ENCODE measurements around the gene TMEM86B.

Gene TMEM86B

DNA sequence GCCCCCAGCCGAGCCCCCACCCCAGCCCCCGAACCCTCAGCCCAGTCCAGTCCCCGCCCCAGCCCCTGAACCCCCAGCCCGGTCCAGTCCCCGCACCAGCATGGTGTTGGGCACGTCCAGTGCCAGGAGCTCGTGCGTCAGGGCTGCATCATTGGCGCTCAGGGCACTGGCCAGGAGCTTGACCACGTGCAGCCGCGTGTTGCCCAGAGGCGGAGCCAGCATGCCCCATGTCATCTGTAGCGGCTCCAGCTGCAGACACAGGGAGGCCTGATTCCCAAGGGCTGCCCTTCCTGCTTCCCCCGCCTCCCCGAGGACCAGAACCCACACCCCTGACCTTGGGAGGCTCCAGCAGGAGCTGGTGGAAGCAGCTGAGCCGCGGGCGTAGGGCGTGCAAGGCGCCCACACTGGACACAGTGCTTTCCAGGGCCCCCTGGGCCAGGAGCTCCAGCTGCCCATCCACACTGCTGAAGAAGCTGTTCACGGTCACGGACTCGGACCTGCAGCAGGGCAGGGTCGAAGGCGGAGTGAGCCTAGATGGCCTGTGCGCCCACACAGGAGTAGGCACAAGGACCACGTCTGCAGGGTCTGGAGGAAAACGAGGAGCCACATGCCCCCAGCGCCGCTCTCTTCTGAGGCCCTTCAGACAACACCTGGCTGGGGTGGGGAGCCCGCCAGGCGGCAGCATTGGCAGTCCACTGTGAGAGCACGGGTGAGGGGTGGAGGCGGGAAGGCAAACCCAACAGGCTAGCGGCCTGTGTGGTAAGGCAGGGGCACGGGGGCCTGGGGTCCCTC, 12.8 kb upstream of the TMEM86B start:
- TF ChIP-seq, protein P1, sequence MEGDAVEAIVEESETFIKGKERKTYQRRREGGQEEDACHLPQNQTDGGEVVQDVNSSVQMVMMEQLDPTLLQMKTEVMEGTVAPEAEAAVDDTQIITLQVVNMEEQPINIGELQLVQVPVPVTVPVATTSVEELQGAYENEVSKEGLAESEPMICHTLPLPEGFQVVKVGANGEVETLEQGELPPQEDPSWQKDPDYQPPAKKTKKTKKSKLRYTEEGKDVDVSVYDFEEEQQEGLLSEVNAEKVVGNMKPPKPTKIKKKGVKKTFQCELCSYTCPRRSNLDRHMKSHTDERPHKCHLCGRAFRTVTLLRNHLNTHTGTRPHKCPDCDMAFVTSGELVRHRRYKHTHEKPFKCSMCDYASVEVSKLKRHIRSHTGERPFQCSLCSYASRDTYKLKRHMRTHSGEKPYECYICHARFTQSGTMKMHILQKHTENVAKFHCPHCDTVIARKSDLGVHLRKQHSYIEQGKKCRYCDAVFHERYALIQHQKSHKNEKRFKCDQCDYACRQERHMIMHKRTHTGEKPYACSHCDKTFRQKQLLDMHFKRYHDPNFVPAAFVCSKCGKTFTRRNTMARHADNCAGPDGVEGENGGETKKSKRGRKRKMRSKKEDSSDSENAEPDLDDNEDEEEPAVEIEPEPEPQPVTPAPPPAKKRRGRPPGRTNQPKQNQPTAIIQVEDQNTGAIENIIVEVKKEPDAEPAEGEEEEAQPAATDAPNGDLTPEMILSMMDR (IDR thresholded peaks at IDR 0.05; ENCODE audit: low read depth, low read length): no peak
- Histone ChIP-seq H3K36me3 (peaks cover 85% of the 10 kb centered on the region), H3K27ac (no peak overlapping the region), H3K4me3 (ENCODE audit: low read depth, low read length) (no peak overlapping the region), H3K9me3 (ENCODE audit: severe bottlenecking) (no peaks in the 10 kb centered on the region), H3K27me3 (ENCODE audit: insufficient read depth, low read depth, severe bottlenecking) (no peaks in the 10 kb centered on the region)
- no peak for DNase-seq

- H3K27me3 ChIP-seq (ENCODE audit: insufficient read depth, low read depth, severe bottlenecking): no peaks in the 10 kb centered on the region
- no peak overlapping the region for H3K27ac ChIP-seq
- H3K36me3 ChIP-seq: peaks cover 85% of the 10 kb centered on the region
- no peaks in the 10 kb centered on the region for H3K9me3 ChIP-seq (ENCODE audit: severe bottlenecking)
- DNase-seq: no peak
- TF ChIP-seq, protein P1 (IDR thresholded peaks at IDR 0.05; ENCODE audit: low read depth, low read length): no peak
- H3K4me3 ChIP-seq (ENCODE audit: low read depth, low read length): no peak overlapping the region
These were observed 12.1 kb upstream of the TMEM86B start for GRCh38 chr19:55240713-55241020.

DNA sequence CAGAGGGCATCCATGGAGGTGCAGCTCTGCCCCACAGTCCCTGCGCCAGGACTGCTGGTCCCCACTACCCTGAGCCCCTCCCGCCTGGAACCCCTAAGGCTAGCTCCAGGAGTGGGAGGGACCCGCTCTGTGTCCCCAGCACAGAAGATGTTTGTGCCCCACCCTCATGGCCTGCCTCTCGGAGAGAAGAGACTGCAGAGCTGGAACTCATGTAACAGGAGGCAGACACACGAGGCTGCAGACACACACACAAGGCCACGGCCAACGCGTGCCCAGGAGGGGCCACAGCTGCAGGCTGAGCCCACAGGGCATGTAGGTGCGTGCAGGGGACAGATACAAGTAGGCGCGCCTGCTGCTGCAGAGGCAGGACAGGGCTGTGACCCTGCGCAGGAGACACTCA, 10.4 kb upstream of the TMEM86B start:
- Histone ChIP-seq H3K9me3 (ENCODE audit: severe bottlenecking) (no peaks in the 10 kb centered on the region), H3K36me3 (peaks cover 79% of the 10 kb centered on the region), H3K27ac (no peak overlapping the region), H3K4me3 (ENCODE audit: low read depth, low read length) (no peak overlapping the region), H3K27me3 (ENCODE audit: insufficient read depth, low read depth, severe bottlenecking) (no peaks in the 10 kb centered on the region)
- no peak for DNase-seq
- TF ChIP-seq, protein P1 (IDR thresholded peaks at IDR 0.05; ENCODE audit: low read depth, low read length): no peak

- TF ChIP-seq, protein P1 (IDR thresholded peaks at IDR 0.05; ENCODE audit: low read depth, low read length): no peak
- Histone ChIP-seq H3K4me3 (ENCODE audit: low read depth, low read length) (no peak overlapping the region), H3K27ac (no peak overlapping the region), H3K27me3 (ENCODE audit: insufficient read depth, low read depth, severe bottlenecking) (no peaks in the 10 kb centered on the region), H3K36me3 (peaks cover 79% of the 10 kb centered on the region), H3K9me3 (ENCODE audit: severe bottlenecking) (no peaks in the 10 kb centered on the region)
- DNase-seq: no peak
These were observed 9.5 kb upstream of the TMEM86B start for GRCh38 chr19:55238030-55238429.

DNA sequence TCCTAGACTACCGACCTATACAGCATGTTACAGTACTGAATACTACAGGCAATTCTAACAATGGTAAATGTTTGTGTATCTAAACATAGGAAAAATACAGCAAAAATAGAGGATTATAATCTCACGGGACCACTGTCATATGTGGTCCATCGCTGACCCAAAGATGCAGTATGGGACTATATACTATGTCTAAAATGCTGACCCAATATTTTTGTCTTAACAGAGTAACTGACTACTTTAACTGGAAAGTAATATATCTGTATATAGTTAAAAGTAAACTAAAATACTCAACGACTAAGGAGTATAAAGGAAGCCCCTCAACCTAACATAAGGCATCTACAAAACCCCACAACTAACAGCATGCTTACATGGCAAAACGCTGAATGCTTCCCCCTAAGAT, 4.4 kb upstream of the TMEM86B start:
- Histone ChIP-seq H3K36me3 (peaks cover 65% of the 10 kb centered on the region), H3K27me3 (ENCODE audit: insufficient read depth, low read depth, severe bottlenecking) (no peaks in the 10 kb centered on the region), H3K9me3 (ENCODE audit: severe bottlenecking) (no peaks in the 10 kb centered on the region), H3K4me3 (ENCODE audit: low read depth, low read length) (no peak overlapping the region), H3K27ac (no peak overlapping the region)
- TF ChIP-seq, protein P1 (IDR thresholded peaks at IDR 0.05; ENCODE audit: low read depth, low read length): no peak
- DNase-seq: no peak

- no peak overlapping the region for H3K27ac ChIP-seq
- H3K9me3 ChIP-seq (ENCODE audit: severe bottlenecking): no peaks in the 10 kb centered on the region
- no peak for DNase-seq
- TF ChIP-seq, protein P1 (IDR thresholded peaks at IDR 0.05; ENCODE audit: low read depth, low read length): no peak
- H3K4me3 ChIP-seq (ENCODE audit: low read depth, low read length): no peak overlapping the region
- peaks cover 60% of the 10 kb centered on the region for H3K36me3 ChIP-seq
- H3K27me3 ChIP-seq (ENCODE audit: insufficient read depth, low read depth, severe bottlenecking): no peaks in the 10 kb centered on the region
These were observed 3.7 kb upstream of the TMEM86B start for GRCh38 chr19:55232286-55232602.

All from WERI-Rb-1 (cell line).